Midbrain (tissue), 1 donor: Measurements from ENCODE around the gene PPT1.
A peak's percentile ranks its signal among the peaks of the same experiment; 100 is the strongest.

Experiments
- DNase-seq: peaks from one replicate; lab custom pipeline; 2025; lab: John Stamatoyannopoulos, UW

Gene PPT1

DNA sequence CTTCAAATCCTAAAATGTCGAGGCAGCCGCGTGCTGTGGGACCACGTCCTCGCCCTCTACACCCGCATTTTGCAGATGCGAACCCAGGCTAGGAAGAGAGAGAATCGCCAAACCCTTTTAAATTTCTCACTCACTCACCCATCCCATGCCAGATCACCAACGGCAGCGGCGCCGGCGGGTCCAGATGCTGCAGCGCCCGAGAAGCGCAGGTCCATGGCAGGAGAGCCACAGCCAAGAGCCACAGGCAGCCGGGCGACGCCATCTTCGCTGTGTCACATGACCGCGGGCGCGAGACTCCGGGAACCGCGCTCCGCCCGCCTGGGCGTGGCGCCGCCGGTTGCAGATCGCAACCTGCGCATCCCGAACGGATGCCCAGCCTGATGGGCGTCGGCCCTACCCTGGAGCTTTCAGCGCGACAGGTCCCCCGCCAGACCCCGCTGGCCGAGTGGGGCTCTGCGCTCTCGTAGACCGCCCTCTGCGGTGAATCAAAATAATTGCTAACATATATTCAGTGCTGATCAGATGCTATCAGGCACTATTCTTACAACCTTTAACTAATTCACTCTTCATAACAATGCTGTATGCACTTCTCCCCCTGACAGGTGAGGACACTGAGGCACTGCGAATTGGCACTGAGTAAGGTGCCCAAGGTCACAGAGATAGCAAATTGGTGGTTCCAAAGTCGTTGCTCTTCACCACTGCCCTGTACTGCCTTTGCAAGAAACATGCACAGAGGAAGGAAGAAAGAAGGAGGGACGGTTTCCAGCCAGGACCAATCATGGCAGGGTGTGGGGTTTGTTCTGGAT is at the start of gene PPT1:
Gene PPT1 (minus strand): TSS at position 276 of the 806 bp plus-strand sequence. CDS start 14 bp downstream, at position 262.
- DNase-seq, result peak; percentile 87

DNA sequence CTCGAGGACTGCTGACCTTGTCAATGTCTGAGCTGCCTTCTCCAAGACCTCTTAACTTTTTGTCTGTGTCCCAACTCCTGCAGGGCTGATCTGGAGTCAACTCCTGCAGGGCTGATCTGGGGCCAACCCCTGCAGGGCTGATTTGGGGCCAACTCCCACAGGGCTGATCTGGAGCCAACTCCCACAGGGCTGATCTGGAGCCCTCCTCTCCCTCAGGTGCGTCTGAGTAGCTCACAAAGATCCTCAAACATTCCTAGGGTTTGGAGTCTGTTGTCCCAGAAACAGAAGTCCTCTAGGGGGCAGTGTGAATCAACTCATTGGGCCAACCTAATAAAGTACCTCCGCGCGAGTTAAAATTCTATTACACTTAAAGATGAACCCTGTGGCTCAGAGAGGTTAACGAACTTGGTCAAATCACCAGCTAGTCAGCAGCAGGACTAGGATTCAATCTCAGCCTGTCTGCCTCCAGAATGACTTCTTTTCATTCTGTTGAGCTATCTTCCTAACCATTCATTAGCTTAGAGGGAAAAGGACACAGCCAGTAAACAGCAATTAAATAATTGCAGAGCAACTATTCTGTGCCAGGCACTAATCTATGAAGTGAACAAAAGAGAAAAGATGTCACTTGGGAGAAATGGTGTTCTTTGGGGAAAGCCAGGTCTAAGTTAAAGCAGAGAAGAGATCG is 47.0 kb upstream of the PPT1 start:
- DNase-seq, result peak; percentile 69

DNA sequence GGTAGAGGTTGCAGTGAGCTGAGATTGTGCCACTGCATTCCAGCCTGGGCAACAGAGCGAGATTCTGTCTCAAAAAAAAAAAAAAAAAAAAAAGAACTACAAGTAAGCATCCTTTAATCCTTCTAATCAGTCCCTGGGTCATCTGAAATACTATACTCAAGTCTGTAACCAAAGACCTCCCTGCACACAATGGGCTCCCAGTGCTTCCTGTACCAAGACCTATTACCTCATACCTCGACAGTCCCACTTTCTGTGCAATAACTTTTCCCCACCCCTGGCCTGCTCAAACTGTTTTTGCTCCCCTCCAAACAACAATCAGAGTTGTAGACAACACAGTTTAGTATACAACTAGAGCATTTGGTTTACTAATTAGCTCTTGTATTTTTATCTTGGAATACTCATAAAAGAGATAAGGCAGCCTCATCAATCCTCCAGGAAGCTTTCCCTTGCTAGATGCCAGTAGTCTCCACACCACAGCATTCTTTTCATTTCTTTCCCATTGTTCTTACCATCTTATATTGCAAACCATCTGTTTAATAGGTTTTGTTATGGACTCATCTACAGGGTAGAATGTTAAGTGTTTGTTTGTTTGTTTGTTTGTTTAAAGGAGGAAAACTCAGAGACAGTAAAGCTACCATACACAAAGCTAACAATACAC is 45.0 kb upstream of the PPT1 start:
- DNase-seq, result no peak

DNA sequence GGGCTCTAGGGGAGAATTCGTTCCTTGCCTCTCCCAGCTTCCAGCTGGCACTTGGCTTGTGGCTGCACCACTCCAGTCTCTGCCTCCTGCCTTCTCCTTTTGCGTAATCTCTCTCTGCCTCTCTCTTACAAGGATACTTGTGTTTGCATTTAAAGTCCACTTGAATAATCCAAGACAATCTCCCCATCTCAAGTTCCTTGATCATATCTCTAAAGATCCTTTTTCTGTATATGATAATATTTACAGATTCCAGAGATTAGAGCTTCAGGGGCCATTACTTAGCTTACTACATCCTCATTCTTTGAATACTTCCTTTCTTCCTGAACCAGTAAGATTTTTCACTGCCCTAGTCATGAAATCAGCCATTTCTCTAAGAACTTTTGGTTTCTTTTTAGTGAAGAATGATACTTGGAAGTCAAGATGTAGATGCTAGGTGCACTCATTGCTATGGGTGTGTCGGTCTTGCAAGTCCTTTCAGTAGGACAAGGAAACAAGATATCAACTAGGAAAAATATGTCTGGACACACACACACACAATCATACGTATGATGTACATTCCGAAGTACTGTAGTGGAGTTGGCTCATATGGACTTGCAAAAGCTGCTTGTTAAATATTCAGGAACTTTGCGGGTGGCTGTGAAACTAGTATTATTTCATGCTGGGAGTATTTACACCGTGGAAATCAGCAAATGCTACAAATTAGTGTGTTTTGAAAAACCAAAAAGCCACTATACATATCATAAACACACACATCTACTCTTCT is 43.3 kb upstream of the PPT1 start:
- no peak for DNase-seq

DNA sequence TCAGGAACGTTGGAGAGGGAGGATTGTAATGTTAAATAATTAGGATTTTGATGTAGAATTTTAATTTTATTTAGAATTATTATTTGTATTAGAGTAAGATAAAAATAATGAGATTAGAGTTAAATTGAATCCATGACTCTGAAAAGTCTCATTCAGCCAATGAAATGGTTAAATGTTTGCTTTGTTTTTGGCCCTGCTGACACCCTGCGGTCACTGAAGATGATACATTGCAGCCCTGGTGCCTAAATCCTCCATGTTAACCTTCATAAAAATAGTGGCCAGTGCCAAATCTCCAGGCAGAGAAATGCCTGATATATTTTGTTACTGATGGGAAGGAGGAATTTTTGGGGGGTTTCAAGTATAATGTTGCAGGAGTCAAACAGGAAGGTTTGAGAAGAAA is 36.8 kb upstream of the PPT1 start:
- DNase-seq, result no peak

DNA sequence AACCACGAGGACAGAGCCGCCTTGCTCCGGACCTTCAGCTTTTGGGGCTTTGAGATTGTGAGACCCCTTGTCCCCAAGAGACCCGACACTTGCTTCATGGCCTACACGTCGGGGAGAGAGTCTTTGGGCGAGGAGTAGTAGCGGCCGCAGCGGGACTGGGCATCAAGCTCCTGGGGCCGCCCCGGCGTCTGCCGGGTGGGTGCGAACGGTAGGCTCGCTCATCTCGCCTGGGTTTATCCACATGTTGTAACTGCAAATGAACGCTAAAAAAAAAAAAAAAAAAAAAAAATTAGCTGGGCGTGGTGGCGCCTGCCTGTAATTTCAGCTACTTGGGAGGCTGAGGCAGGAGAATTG is 36.2 kb upstream of the PPT1 start:
- no peak for DNase-seq

DNA sequence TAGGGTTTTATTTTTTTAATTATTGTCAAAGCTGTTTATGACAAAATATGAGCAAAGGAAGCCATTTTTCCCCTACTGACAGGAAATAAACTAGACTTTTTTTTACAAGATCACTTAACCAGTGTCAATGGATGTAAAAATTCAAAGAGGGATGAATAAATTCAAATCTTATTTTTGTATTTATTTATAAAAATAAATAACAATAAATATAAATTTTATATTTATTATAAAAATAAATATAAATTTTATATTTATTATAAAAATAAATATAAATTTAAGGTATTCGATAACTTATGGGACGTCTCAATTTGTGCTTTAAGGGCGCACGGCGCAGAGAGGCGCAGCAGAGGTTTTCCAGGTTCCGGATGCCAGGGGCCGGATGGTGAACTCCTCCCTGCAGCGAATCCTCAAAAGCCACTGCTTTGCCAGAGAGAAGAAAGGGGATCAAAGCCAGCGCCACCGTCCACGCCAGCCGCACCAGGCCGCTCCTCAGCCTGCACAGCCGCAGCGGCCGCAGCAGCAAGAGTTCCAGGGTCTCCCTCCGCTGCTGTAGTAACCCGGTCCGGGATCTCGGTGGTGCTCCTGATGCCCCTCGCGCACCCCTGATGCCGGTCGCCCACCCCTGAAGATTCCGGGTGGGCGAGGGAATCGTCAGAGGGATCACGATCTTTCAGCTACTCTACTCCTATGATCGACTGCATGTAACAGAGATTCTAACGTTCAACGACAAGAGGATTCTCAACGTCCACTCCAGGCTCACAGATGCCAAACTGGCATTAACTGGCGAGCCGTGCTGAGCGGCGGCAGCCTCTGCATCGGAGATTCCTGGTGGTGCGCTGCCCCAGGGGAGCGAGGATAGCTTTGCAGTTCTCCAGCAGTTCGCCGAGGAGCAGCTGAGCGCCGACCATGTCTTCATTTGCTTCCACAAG is 35.6 kb upstream of the PPT1 start:
- DNase-seq, result no peak

DNA sequence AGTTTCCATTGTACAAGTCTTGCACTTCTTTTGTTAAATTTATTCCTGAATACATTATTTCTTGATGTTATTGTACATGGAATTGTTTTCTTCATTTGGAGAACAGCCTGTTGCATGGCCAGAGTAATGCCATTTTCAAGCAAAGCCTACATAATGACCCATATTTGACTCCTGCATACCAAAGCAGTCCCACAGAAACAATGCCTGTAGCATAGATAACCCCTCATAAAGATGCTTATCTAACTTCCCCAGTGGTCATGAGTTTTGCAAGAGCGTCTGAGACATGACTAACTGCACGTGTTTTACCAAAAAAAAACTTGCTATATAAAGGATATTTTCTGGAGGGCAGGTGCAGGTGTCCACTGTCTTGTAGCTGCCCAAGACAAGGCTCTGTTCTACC is 33.8 kb upstream of the PPT1 start:
- no peak for DNase-seq

DNA sequence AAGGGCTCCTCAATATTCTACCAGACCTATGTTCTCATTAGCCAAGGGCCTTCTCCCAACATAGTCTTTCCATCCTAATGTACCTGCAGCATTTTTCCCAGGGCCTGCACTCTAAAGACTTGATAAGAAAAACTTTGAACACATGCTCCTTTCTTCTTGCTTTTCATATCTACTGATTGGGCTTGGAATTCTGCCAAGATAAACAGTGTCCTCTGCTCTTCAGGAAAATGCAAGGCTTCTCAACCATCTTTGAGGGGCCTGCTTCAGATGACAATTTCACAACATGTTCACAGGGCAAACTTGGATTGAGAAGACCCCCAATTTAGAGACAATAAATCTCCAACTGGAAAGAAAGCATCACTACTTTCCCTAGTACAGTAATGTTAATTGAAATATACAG is 25.8 kb upstream of the PPT1 start:
- DNase-seq, result no peak

DNA sequence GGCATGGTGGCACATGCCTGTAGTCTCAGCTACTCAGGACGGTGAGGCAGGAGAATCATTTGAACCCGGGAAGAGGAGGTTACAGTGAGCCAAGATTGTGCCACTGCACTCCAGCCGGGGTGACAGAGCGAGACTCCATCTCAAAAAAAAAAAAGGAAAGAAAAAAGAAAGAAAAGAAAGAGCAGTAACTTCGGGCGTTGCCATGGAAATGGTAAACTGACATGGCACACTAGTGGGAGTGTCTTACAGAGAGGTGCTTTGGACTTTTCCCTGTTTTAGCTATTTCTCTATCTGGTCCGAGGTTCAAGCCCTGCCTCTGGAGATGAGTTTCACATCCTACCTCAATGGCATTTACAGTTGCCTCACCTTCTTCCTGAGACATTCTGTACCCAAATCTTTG is 23.1 kb upstream of the PPT1 start:
- DNase-seq, result no peak

DNA sequence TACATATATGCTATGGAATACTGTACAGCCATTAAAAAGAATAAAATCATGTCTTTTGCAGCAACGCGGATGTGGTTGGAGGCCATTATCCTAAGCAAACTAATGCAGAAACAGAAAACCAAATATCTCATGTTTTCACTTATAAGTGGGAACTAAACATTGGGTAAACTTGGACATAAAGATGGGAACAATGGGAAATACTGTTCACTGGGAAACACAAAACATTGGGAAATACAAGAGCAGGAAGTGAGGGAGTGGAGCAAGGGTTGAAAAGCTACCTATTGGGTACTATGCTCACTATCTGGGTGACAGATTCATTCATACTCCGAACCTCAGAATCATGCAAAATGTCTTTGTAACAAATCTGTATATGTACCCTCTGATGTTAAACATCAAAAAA is 17.3 kb upstream of the PPT1 start:
- no peak for DNase-seq

DNA sequence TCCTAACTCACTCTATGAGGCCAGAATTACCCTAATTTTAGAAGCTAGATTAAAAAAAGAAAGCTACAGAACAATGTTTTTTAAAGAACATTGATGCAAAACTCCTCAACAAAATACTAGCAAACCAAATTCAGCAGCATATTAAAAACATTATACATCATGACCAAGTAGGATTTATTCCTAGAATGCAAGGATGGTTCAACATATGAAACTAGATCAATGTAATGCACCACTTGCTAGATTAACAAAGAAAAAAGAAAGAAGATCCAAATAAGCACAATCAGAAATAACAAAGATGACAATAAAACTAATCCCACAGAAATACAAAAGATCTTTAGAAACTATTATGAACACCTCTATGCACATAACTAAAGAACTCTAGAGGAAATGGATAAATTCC is 13.3 kb upstream of the PPT1 start:
- DNase-seq, result no peak

DNA sequence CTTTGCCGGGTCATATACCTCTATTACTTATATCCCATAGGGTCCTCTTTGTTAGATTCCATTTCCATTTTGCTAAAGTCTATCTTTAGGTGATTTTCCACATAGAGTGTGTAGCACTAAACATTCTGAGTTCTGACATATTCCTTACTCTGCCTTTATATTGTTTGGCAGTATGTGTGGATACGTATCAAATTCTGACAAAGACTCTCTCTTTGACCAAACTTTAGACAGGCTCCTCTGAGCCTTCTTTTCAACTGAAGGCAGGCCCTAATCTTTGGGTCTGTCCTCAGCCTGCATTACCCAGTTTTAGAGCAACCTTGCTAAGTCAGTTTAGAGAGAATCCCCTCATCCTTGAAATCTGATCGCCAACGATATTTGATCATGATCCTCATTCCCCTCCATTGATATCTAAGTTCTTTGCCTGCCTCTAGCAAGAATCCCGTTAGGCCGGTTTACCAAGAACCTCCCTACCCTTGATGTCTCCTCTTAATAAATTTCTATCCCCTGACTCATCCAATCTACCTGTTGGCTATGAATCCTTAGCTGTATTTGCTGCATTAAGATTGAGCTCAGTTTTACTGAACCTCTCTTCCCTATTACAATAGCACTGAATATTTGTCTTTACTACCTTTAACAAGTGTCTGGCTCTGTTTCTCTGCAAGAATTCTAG is 10.4 kb upstream of the PPT1 start:
- DNase-seq, result no peak

DNA sequence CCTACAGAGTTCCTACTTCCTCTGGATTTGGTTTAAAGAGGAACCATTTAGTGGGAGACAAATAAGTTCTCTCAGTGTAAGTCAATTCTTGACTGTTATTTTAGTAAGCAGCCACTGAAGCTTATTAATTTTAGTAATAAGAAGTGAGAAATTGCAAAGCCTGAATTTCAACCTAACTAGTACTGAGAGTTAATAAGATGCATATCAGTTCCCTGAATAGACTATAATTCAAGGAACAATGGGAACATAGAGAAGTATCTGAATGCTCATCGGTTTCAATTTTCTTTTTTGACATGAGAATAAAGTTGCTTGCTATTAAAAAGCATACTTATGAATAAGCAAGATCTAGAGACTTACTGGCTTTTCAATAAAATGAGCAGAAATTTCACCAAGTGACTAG is 8.0 kb upstream of the PPT1 start:
- DNase-seq, result no peak

DNA sequence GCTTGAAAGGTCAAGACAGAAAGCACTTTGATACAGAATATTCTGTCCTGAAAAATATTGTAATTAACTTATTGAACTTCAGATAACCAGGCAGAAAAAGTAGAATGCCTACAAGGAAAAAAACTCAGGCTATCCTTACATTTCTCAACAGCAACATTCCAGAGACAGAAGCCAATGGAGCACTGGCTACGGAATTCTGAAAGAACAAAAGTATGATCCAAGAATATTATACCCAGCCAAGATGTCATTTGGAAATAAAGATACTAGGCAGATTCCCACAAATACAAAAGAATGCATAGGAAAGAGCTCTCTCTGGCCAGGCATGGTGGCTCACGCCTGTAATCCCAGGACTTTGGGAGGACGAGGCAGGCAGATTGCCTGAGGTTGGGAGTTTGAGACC is 5.8 kb upstream of the PPT1 start:
- DNase-seq, result no peak

DNA sequence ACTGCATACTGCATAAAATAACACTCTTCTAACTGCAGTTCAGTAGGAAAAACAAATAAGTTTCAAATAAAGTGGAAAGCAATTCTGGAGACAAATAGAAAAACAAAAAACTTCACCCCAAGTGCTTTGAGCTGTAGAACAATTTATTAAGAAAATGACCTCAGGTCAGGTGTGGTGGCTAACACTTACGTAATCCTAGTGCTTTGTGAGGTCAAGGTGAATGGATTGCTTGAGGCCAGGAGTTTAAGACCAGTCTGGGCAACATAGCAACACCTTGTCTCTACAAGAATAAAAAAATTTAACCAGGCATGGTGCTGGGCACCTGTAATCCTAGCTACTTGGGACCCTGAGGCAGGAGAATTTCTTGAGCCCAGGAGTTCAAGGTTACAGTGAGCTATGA is 5.0 kb upstream of the PPT1 start:
- DNase-seq, result no peak

DNA sequence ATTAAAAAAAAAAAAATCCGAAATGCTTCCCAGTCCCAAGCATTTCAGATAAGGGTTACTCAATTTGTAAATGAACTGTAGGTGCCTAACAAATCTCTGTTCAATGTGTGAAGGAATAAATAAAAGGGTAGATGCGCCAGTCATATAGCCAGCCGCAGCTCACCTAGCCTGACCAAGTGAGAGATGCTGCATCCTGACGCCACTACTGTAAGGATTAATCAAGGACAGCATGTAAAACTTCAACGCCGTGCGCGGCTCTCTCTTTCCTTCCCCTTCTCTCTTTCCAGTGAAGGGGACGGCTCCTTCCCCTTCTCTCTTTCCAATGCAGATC is 441 bp downstream of the PPT1 start:
- DNase-seq, result no peak

DNA sequence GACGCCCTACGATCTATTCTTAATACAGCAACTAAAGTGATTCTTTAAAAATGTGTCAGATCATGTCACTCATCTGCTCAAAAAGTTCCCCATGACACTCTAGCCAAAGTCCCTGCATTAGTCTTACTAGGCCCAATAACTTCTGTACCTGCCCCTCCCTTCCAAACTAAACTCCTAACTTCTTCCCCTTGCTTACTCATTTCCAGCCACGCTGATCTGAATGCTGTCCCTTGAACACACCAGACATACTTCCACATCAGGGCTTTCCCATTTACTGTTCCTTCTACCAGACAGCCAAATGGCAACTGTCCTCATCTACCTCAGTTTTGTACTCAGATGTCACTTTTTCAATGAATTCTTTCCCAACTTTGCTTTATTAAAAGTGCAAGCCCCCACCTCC is 1.2 kb downstream of the PPT1 start:
- no peak for DNase-seq

DNA sequence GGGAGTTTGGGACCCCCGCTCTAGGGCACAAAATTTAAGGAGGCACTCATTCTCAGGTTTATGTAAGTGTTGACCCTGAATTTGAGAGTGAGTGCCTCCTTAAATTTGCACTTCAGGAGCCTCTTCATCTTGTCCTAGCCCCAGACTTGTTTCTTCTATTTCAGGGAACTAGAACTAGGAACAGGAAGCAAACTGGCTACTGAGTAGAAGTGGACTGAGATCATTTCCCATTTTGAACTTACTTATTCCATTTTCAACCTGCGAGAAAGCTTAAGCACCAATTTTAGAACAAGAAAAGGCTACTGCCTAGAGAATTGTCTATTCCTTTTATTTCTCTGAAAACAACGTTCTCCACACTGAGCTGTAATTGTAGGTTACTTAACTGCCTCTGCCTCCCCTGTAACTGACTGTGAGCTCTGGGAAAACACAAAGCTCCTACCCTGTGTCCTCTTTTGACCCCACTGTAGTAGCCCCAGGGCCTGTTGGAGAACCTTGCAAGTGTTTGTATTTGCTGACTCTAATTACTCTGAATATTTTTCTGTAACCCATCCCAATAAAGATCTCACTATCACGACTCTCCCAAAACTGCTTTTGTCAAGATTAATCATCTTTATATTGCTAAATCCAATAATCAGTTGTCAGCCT is 2.5 kb downstream of the PPT1 start:
- DNase-seq, result peak; percentile 7
